BLaER1 treated with 17β-estradiol and CSF1 and Interleukin-3, amounts not matched to agents 10 nM and 100 nM (cell line): ENCODE data around the gene TRDMT1.

Source experiments
- H3K27ac ChIP-seq, 11 experiments: shearing (Covaris generic); formaldehyde crosslinking; 2 replicates each; pipeline ENCODE4 v1.8.1; 2022
- H3K27me3 ChIP-seq, 11 experiments: shearing (Covaris generic); formaldehyde crosslinking; 2 replicates each; pipeline ENCODE4 v1.8.1; 2022
- H3K36me3 ChIP-seq, 11 experiments: shearing (Covaris generic); formaldehyde crosslinking; 2 replicates each; pipeline ENCODE4 v1.8.1; 2022
- H3K4me1 ChIP-seq, 10 experiments: shearing (Covaris generic); formaldehyde crosslinking; 2 replicates each; pipeline ENCODE4 v1.8.1; 2022
- H3K4me2 ChIP-seq, 11 experiments: shearing (Covaris generic); formaldehyde crosslinking; 2 replicates each; pipeline ENCODE4 v1.8.1; 2022
- H3K4me3 ChIP-seq, 10 experiments: shearing (Covaris generic); formaldehyde crosslinking; 2 replicates each; pipeline ENCODE4 v1.8.1; 2022
- H3K9ac ChIP-seq, 11 experiments: shearing (Covaris generic); formaldehyde crosslinking; 2 replicates each; pipeline ENCODE4 v1.8.1; 2022
- H3K9me3 ChIP-seq, 11 experiments: shearing (Covaris generic); formaldehyde crosslinking; replicated peaks in 1 of 11; 2 replicates each; pipeline ENCODE4 v1.8.1; 2022
- H4K20me1 ChIP-seq, 11 experiments: shearing (Covaris generic); formaldehyde crosslinking; 2 replicates each; pipeline ENCODE4 v1.8.1; 2022
- Cebpa-rat ChIP-seq, 11 experiments: shearing (Covaris generic); IDR thresholded peaks; 2 replicates each; pipeline ENCODE4 v1.8.1; 2022

The TRDMT1 gene

GRCh38 chr10:17227367-17228090 is 26.1 kb upstream of the TRDMT1 start:
- Histone ChIP-seq H3K4me3 (peak overlapping the region; percentile 68 to 99 (median 96)), H3K4me2 (peak overlapping the region; percentile 84 to 99 (median 97)), H4K20me1 (peaks cover 21 to 35% (median 34%) of the 10 kb centered on the region in 11 experiments), H3K9me3 (no peaks in the 10 kb centered on the region), H3K9ac (peak overlapping the region; percentile 95 to 100 (median 99)), H3K4me1 (peaks cover 37 to 61% (median 41%) of the 10 kb centered on the region in 10 experiments), H3K36me3 (peaks cover 21 to 24% (median 21%) of the 10 kb centered on the region in 11 experiments), H3K27me3 (no peaks in the 10 kb centered on the region), H3K27ac (peak overlapping the region; percentile 97 to 100 (median 100))
- TF ChIP-seq Cebpa-rat (IDR thresholded peaks at IDR 0.05), result no peak

DNA sequence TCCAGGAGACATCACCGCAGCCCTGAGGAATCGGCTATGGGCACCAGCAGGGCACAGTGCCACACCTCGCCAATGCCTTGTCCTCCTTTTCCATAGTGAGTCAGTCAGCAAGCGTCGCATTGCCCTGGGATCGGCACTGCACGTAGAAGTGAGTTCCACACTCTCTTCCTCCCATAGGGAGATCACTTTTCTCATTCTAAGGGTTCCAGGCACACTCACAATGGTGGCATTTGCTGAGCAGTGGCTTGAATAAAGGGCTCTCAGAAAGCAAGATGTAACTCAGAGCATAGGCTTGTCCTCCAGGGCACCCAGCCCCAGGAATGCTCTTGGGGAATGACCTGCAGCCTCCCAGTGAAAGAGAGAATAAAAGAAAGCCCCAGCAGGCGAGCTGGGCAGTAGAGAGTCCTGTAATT is 25.4 kb upstream of the TRDMT1 start:
- no peak for TF ChIP-seq Cebpa-rat (IDR thresholded peaks at IDR 0.05)
- Histone ChIP-seq H3K4me3 (peak overlapping the region; percentile 68 to 99 (median 96)), H3K27ac (peak overlapping the region; percentile 97 to 100 (median 100)), H3K4me2 (peak overlapping the region; percentile 84 to 99 (median 97)), H3K27me3 (no peaks in the 10 kb centered on the region), H3K9ac (peak overlapping the region; percentile 95 to 100 (median 99)), H4K20me1 (peaks cover 14 to 28% (median 27%) of the 10 kb centered on the region in 11 experiments; a peak in 21 of 22 replicates), H3K4me1 (peaks cover 30 to 61% (median 37%) of the 10 kb centered on the region in 10 experiments), H3K9me3 (no peaks in the 10 kb centered on the region), H3K36me3 (peaks cover 14 to 17% (median 15%) of the 10 kb centered on the region in 11 experiments)

GRCh38 chr10:17225808-17226207 is 24.3 kb upstream of the TRDMT1 start:
- H3K27me3 ChIP-seq, result no peaks in the 10 kb centered on the region
- H3K4me1 ChIP-seq, result peaks cover 21 to 63% (median 27%) of the 10 kb centered on the region in 10 experiments
- peak overlapping the region; percentile 84 to 99 (median 97); a peak in 19 of 22 replicates for H3K4me2 ChIP-seq
- H3K9me3 ChIP-seq, result no peaks in the 10 kb centered on the region
- peaks cover 3 to 6% (median 4%) of the 10 kb centered on the region in 11 experiments; a peak in 21 of 22 replicates for H3K36me3 ChIP-seq
- peak overlapping the region in 2 of 11 experiments; percentile 100; a peak in 2 of 22 replicates for H3K27ac ChIP-seq
- H3K4me3 ChIP-seq, result no peak overlapping the region
- no peak overlapping the region for H3K9ac ChIP-seq
- H4K20me1 ChIP-seq, result peaks cover 3 to 17% (median 17%) of the 10 kb centered on the region in 11 experiments; a peak in 21 of 22 replicates
- no peak for TF ChIP-seq Cebpa-rat (IDR thresholded peaks at IDR 0.05)

- no peak for TF ChIP-seq Cebpa-rat (IDR thresholded peaks at IDR 0.05)
- H3K4me1 ChIP-seq, result peaks cover 17 to 73% (median 24%) of the 10 kb centered on the region in 10 experiments
- no peak overlapping the region for H3K4me3 ChIP-seq
- H3K4me2 ChIP-seq, result peak overlapping the region in 6 of 11 experiments; percentile 2 to 81 (median 63); a peak in 10 of 22 replicates
- no peaks in the 10 kb centered on the region for H3K9me3 ChIP-seq
- H4K20me1 ChIP-seq, result no peaks in the 10 kb centered on the region
- peak overlapping the region in 2 of 11 experiments; percentile 20 to 36; a peak in 2 of 22 replicates for H3K9ac ChIP-seq
- H3K27ac ChIP-seq, result peak overlapping the region in 4 of 11 experiments; percentile 43 to 69 (median 56); a peak in 6 of 22 replicates
- no peaks in the 10 kb centered on the region for H3K36me3 ChIP-seq
- H3K27me3 ChIP-seq, result no peaks in the 10 kb centered on the region
Observed at GRCh38 chr10:17222329-17222728, 20.9 kb upstream of the TRDMT1 start.

- H3K4me3 ChIP-seq, result no peak overlapping the region
- H3K4me1 ChIP-seq, result peaks cover under 1 to 71% (median 25%) of the 10 kb centered on the region in 10 experiments; a peak in 18 of 20 replicates
- H4K20me1 ChIP-seq, result no peaks in the 10 kb centered on the region
- no peak for TF ChIP-seq Cebpa-rat (IDR thresholded peaks at IDR 0.05)
- 0 out of 22 replicates have a peak overlapping the region, but pooled peaks of 1 of the 11 experiments have one; percentile 68 for H3K4me2 ChIP-seq
- 0 out of 22 replicates have a peak, but pooled peaks cover 0 to under 1% (median 0%) of the 10 kb centered on the region in 11 experiments for H3K9me3 ChIP-seq
- no peak overlapping the region for H3K9ac ChIP-seq
- peak overlapping the region in 1 of 11 experiments; percentile 7; a peak in 1 of 22 replicates for H3K27ac ChIP-seq
- no peaks in the 10 kb centered on the region for H3K27me3 ChIP-seq
- no peaks in the 10 kb centered on the region for H3K36me3 ChIP-seq
Observed at GRCh38 chr10:17220652-17221100, 19.2 kb upstream of the TRDMT1 start.

DNA sequence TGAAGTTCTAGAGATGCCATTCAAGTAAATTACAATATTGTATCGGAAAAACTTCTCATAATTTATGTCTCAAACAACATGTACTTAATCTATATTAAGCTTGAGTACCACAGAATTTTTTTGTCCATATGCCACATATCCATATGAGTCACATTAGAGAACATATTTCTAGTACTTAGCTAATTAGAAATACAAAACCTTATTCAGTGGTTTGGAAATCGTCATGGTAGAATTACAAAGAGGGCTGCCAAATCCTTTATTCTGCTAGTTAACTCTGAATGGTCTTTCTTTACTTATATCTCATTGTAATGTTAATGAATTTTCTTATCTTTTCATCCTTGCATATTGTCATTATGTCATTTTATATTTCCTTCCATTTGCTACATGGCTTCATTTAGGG is 17.6 kb upstream of the TRDMT1 start:
- H3K4me2 ChIP-seq, result no peak overlapping the region
- TF ChIP-seq Cebpa-rat (IDR thresholded peaks at IDR 0.05), result no peak
- no peaks in the 10 kb centered on the region for H4K20me1 ChIP-seq

GRCh38 chr10:17217631-17218232 is 16.3 kb upstream of the TRDMT1 start:
- Histone ChIP-seq H3K27ac (peak overlapping the region in 9 of 11 experiments; percentile 58 to 99 (median 87); a peak in 14 of 22 replicates), H3K4me2 (peak overlapping the region in 4 of 11 experiments; percentile 77 to 87 (median 81); a peak in 6 of 22 replicates), H4K20me1 (no peaks in the 10 kb centered on the region), H3K36me3 (no peaks in the 10 kb centered on the region), H3K9me3 (0 out of 22 replicates have a peak, but pooled peaks cover 0 to 4% (median 0%) of the 10 kb centered on the region in 11 experiments), H3K4me3 (no peak overlapping the region), H3K9ac (peak overlapping the region in 2 of 11 experiments; percentile 67 to 75; a peak in 2 of 22 replicates), H3K4me1 (peaks cover 0 to 71% (median 31%) of the 10 kb centered on the region in 10 experiments; a peak in 17 of 20 replicates), H3K27me3 (no peaks in the 10 kb centered on the region)
- TF ChIP-seq Cebpa-rat (IDR thresholded peaks at IDR 0.05), result no peak

More for the DNA sequence above, 17.6 kb upstream of the TRDMT1 start:
- Histone ChIP-seq H3K4me3 (no peak overlapping the region), H3K36me3 (no peaks in the 10 kb centered on the region), H3K27me3 (no peaks in the 10 kb centered on the region), H3K9me3 (0 out of 22 replicates have a peak, but pooled peaks cover 0 to 4% (median 0%) of the 10 kb centered on the region in 11 experiments), H3K4me1 (peaks cover 0 to 71% (median 28%) of the 10 kb centered on the region in 10 experiments; a peak in 17 of 20 replicates), H3K9ac (no peak overlapping the region), H3K27ac (no peak overlapping the region; a peak in 1 of 22 replicates)

DNA sequence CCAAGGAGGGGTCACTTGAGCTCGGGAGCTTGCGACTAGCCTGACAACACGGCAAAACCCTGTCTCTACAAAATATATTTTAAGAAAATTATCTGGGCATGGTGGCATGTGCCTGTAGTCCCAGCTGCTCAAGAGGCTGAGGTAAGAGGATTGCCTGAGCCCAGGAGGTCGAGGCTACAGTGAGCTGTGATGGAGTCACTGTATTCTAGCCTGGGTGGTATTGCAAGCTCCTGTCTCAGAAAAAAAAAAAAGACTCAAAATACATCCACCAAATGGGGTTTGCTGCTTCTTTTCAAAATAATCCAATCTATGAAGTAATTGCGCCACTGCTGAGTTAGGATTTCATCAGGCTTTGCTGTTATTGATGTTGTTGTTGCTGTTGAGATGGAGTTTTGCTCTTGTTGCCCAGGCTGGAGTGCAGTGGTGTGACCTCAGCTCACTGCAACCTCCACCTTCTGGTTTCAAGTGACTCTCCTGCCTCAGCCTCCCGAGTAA is 15.5 kb upstream of the TRDMT1 start:
- H3K27ac ChIP-seq, result peak overlapping the region; percentile 24 to 99 (median 78)
- no peaks in the 10 kb centered on the region for H4K20me1 ChIP-seq
- no peak for TF ChIP-seq Cebpa-rat (IDR thresholded peaks at IDR 0.05)
- peak overlapping the region in 8 of 11 experiments; percentile 45 to 86 (median 71); a peak in 15 of 22 replicates for H3K9ac ChIP-seq
- H3K36me3 ChIP-seq, result no peaks in the 10 kb centered on the region
- peaks cover 0 to 71% (median 29%) of the 10 kb centered on the region in 10 experiments; a peak in 17 of 20 replicates for H3K4me1 ChIP-seq
- peak overlapping the region in 9 of 11 experiments; percentile 2 to 87 (median 77); a peak in 17 of 22 replicates for H3K4me2 ChIP-seq
- 0 out of 22 replicates have a peak, but pooled peaks cover 0 to 4% (median 0%) of the 10 kb centered on the region in 11 experiments for H3K9me3 ChIP-seq
- H3K4me3 ChIP-seq, result 0 out of 20 replicates have a peak overlapping the region, but pooled peaks of 1 of the 10 experiments have one; percentile 18
- H3K27me3 ChIP-seq, result no peaks in the 10 kb centered on the region
